Gastroesophageal sphincter (tissue), 3 donors: Measurements from ENCODE around the gene RUNDC1.

ENCODE experiments used
- EP300 ChIP-seq: sonication (generic); formaldehyde crosslinking; IDR thresholded peaks from one replicate; pipeline ENCODE4 v1.6.1; 2017; ENCODE audit warnings: antibody characterized with exemption, mild to moderate bottlenecking
- POLR2A ChIP-seq, 2 donors: fragments of 450-650 bp; IDR thresholded peaks; one replicate each; pipeline ENCODE4 v1.6.1; 2017; ENCODE audit warnings: antibody characterized with exemption in 2 of 2, mild to moderate bottlenecking in 2 of 2, moderate library complexity in 1 of 2
- TF ChIP-seq, protein P1 (sequence below), 4 experiments: fragments of 200-600 bp in 2 of 4; fragments of 450-650 bp in 2 of 4; sonication (generic) in 1 of 4; IDR thresholded peaks; one replicate each; pipeline ENCODE4 v1.5.1; 2017 to 2019; ENCODE audit warnings: antibody characterized with exemption in 4 of 4, mild to moderate bottlenecking in 2 of 4, moderate library complexity in 2 of 4

GRCh38 chr17:42989726-42990652, 9.6 kb downstream of the RUNDC1 start:
- TF ChIP-seq POLR2A (IDR thresholded peaks at IDR 0.05) (no peak), EP300 (no peak)
- TF ChIP-seq, protein P1, sequence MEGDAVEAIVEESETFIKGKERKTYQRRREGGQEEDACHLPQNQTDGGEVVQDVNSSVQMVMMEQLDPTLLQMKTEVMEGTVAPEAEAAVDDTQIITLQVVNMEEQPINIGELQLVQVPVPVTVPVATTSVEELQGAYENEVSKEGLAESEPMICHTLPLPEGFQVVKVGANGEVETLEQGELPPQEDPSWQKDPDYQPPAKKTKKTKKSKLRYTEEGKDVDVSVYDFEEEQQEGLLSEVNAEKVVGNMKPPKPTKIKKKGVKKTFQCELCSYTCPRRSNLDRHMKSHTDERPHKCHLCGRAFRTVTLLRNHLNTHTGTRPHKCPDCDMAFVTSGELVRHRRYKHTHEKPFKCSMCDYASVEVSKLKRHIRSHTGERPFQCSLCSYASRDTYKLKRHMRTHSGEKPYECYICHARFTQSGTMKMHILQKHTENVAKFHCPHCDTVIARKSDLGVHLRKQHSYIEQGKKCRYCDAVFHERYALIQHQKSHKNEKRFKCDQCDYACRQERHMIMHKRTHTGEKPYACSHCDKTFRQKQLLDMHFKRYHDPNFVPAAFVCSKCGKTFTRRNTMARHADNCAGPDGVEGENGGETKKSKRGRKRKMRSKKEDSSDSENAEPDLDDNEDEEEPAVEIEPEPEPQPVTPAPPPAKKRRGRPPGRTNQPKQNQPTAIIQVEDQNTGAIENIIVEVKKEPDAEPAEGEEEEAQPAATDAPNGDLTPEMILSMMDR (IDR thresholded peaks at IDR 0.05) = no peak
